K562 (cell line): ENCODE results near the gene PNPLA8.
A peak's percentile ranks its signal among the peaks of the same experiment; 100 is the strongest.

Source experiments
- CTCF ChIP-seq, 3 experiments: IDR thresholded peaks in 2 of 3; conservative IDR thresholded peaks in 1 of 3; 2 replicates each; pipeline ENCODE4 v1.5.1; 2011 to 2012; ENCODE audit warnings: low read length in 3 of 3, mild to moderate bottlenecking in 3 of 3, control low read depth in 2 of 3, improper control_type of control experiment in 1 of 3, inconsistent platforms in 1 of 3, low read depth in 1 of 3, mixed read lengths in 1 of 3, moderate library complexity in 1 of 3; ENCODE audit not compliant: insufficient read depth in 2 of 3
- FOXM1 ChIP-seq, 2 experiments: fragments of 450-650 bp in 1 of 2; sonication (generic) in 1 of 2; formaldehyde crosslinking in 1 of 2; IDR thresholded peaks; 2 replicates each; pipeline versions ENCODE4 v1.6.1 to v1.9.0; 2017 to 2022; ENCODE audit warnings: low read depth in 2 of 2, mild to moderate bottlenecking in 2 of 2, missing genetic modification reagents in 1 of 2, moderate library complexity in 1 of 2
- PTRF ChIP-seq: fragments of 450-650 bp; IDR thresholded peaks from 2 replicates; pipeline ENCODE4 v1.6.1; 2016; ENCODE audit warnings: mild to moderate bottlenecking, missing genetic modification characterization, missing compliant biosample characterization
- TRIM28 ChIP-seq: fragments of 450-650 bp; IDR thresholded peaks from 2 replicates; pipeline ENCODE4 v1.6.1; 2017
- USF2 ChIP-seq: sonication (generic); formaldehyde crosslinking; IDR thresholded peaks from 2 replicates; pipeline ENCODE4 v1.5.0; 2020; ENCODE audit warnings: missing genetic modification reagents
- ZBTB33 ChIP-seq: sonication (generic); formaldehyde crosslinking; IDR thresholded peaks from 2 replicates; pipeline ENCODE4 v1.8.1; 2023; ENCODE audit warnings: mild to moderate bottlenecking, missing genetic modification reagents
- ZC3H11A ChIP-seq: IDR thresholded peaks from 2 replicates; pipeline ENCODE4 v1.6.1; 2012; ENCODE audit warnings: low read depth, low read length, improper control_type of control experiment
- ZC3H4 ChIP-seq: sonication (generic); formaldehyde crosslinking; IDR thresholded peaks from 2 replicates; pipeline ENCODE4 v1.9.0; 2021; ENCODE audit warnings: missing genetic modification reagents, borderline replicate concordance
- ZEB2 ChIP-seq: fragments of 450-650 bp; IDR thresholded peaks from 2 replicates; pipeline ENCODE4 v1.6.1; 2016

DNA sequence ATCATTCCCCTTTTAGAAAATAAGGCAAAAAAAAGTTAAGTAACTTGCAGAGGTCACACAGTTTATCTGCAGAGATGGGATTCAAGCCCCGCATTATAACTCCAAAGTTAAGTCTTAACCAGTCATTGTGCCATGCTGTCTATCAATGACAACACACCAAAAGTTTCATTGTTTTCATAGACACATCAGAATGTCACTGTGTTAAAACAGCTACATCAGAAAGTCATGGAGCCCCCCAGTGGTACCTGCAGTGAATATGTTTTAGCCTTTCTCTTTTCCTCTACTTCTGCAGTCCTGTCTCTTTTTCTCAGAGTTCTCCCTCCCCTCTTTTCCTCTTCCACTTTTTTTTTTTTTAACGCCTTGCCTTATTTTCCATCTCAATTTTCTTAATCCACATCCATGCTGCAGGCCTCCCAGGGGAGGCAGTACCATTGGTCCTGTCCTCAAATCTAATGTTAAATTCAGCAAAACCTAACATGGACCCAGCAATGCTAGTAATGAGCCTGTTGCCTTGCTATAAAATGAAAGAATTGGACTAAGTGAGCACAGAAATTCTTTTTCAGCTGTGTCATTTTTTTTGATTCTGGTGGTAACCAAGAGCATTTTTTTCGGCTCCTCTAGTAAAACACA is 65.9 kb downstream of the PNPLA8 start:
- TF ChIP-seq USF2 (CRISPR knock-in tag), result no peak
- peak; percentile 64 to 83 (median 77) for TF ChIP-seq CTCF (IDR thresholded peaks at IDR 0.05 in 2 of 3, conservative IDR thresholded peaks at IDR 0.05 in 1 of 3; ENCODE audit: insufficient read depth in 2 of 3, low read depth in 1 of 3, low read length in 3 of 3)
- TF ChIP-seq PTRF, result no peak
- no peak for TF ChIP-seq ZC3H4
- no peak for TF ChIP-seq ZEB2
- TF ChIP-seq TRIM28, result no peak
- no peak for TF ChIP-seq ZC3H11A
- no peak for TF ChIP-seq ZBTB33
- TF ChIP-seq FOXM1 (IDR thresholded peaks at IDR 0.05; ENCODE audit: low read depth), result no peak
- TF ChIP-seq FOXM1 (CRISPR knock-in tag; IDR thresholded peaks at IDR 0.05; ENCODE audit: low read depth), result no peak
